HCT116 (cell line): Measurements from ENCODE around the gene PDC. TPM values are rescaled to one million over a fixed set of nuclear protein-coding genes. Genes with fewer than 3 reads are reported as not detected.

ENCODE experiments used
- ATAC-seq: fragments of 200-7000 bp; cut with Tn5 transposase; 2 replicates; pipeline ENCODE4 v1.9.1; 2020; ENCODE audit warnings: mild to moderate bottlenecking, moderate library complexity
- BruUV-seq: library from RNA; stranded (reverse); fragments of 400-500 nt; replicated peaks from 2 replicates; lab custom pipeline; 2021; lab: Mats Ljungman, UMichigan
- CTCF ChIA-PET: fragments of 300-600 bp; sonication (Branson Sonifier 250); formaldehyde crosslinking; loops from one replicate; lab custom pipeline; 2021; ENCODE audit warnings: antibody characterized with exemption; lab: Charles Lee
- POLR2A ChIA-PET: fragments of 300-600, 350-600 bp; sonication (Branson Sonifier 250); formaldehyde crosslinking; loops from one replicate; lab custom pipeline; 2021; ENCODE audit warnings: antibody characterized with exemption; lab: Charles Lee
- RAD21 ChIA-PET, 2 experiments: fragments of 300-600 bp; sonication (Branson Sonifier 250); formaldehyde crosslinking; loops; one replicate each; lab custom pipeline; 2023; ENCODE audit warnings: low total read pairs in 2 of 2; ENCODE audit not compliant: uncharacterized antibody in 2 of 2, unreplicated experiment in 2 of 2, low non-redundant PET in 1 of 2; lab: Charles Lee
- DNase-seq: peaks from one replicate; pipeline ENCODE4 v3.0.0-alpha.2; 2010; ENCODE audit warnings: low read depth, low spot score
- H2AFZ ChIP-seq: fragments of 200-600 bp; shearing (Covaris generic), sonication (generic); 2 replicates; pipeline ENCODE4 v1.6.1; 2017; ENCODE audit warnings: low read depth, mixed run types, mixed read lengths, antibody characterized with exemption, low read length; ENCODE audit not compliant: poor library complexity, severe bottlenecking
- H3K27ac ChIP-seq: 2 replicates; pipeline ENCODE4 v1.5.1; 2012; ENCODE audit warnings: low read depth, low read length
- H3K27me3 ChIP-seq: fragments of 200-600 bp; sonication (generic); 2 replicates; pipeline ENCODE4 v1.6.1; 2016; ENCODE audit warnings: mixed run types, low read length, mixed read lengths; ENCODE audit not compliant: insufficient read depth
- H3K36me3 ChIP-seq, 2 experiments: fragments of 200-500 bp in 1 of 2; fragments of 200-600 bp in 1 of 2; sonication (Bioruptor generic) in 1 of 2; sonication (generic) in 1 of 2; 2 replicates each; pipeline versions ENCODE4 v1.5.1 to v1.6.1; 2014 to 2016; ENCODE audit warnings: low read length in 2 of 2, inconsistent platforms in 1 of 2, mixed read lengths in 1 of 2, mixed run types in 1 of 2; ENCODE audit not compliant: insufficient read depth in 2 of 2, control insufficient read depth in 1 of 2
- H3K4me1 ChIP-seq, 2 experiments: fragments of 200-600 bp in 1 of 2; sonication (generic) in 1 of 2; 2 replicates each; pipeline versions ENCODE4 v1.5.1 to v1.6.1; 2012 to 2017; ENCODE audit warnings: low read length in 2 of 2, inconsistent platforms in 1 of 2, mild to moderate bottlenecking in 1 of 2, mixed read lengths in 1 of 2, mixed run types in 1 of 2, moderate library complexity in 1 of 2; ENCODE audit not compliant: insufficient read depth in 2 of 2, control insufficient read depth in 1 of 2
- H3K4me2 ChIP-seq: fragments of 200-600 bp; sonication (generic); 2 replicates; pipeline ENCODE4 v1.6.1; 2017; ENCODE audit warnings: mixed run types, low read length, mixed read lengths
- H3K4me3 ChIP-seq, 2 experiments: fragments of 200-600 bp in 1 of 2; sonication (generic) in 1 of 2; replicated peaks in 1 of 2; 2 replicates each; pipeline ENCODE4 v1.5.1; 2011 to 2016; ENCODE audit warnings: low read length in 2 of 2, control low read depth in 1 of 2, low read depth in 1 of 2, mild to moderate bottlenecking in 1 of 2, mixed read lengths in 1 of 2, mixed run types in 1 of 2
- H3K79me2 ChIP-seq: fragments of 200-600 bp; sonication (generic); 2 replicates; pipeline ENCODE4 v1.6.1; 2017; ENCODE audit warnings: mild to moderate bottlenecking, mixed run types, low read length, moderate library complexity, mixed read lengths; ENCODE audit not compliant: insufficient read depth
- H3K9ac ChIP-seq: fragments of 200-600 bp; sonication (generic); 2 replicates; pipeline ENCODE4 v1.6.1; 2016; ENCODE audit warnings: low read length, mixed read lengths
- H3K9me2 ChIP-seq: fragments of 200-600 bp; sonication (generic), shearing (Covaris generic); 2 replicates; pipeline ENCODE4 v1.6.1; 2017; ENCODE audit warnings: mixed run types, mild to moderate bottlenecking, moderate library complexity; ENCODE audit not compliant: insufficient read depth
- H3K9me3 ChIP-seq, 2 experiments: fragments of 200-500 bp in 1 of 2; fragments of 200-600 bp in 1 of 2; sonication (Bioruptor generic) in 1 of 2; sonication (generic) in 1 of 2; 2 replicates each; pipeline ENCODE4 v1.6.1; 2014 to 2017; ENCODE audit warnings: low read length in 2 of 2, mixed read lengths in 2 of 2, inconsistent platforms in 1 of 2, low read depth in 1 of 2, mild to moderate bottlenecking in 1 of 2, mixed run types in 1 of 2, moderate library complexity in 1 of 2; ENCODE audit not compliant: control insufficient read depth in 1 of 2, insufficient read depth in 1 of 2
- H4K20me1 ChIP-seq: fragments of 200-600 bp; sonication (generic), shearing (Covaris generic); 2 replicates; pipeline ENCODE4 v1.6.1; 2017; ENCODE audit warnings: mixed run types, mild to moderate bottlenecking, moderate library complexity; ENCODE audit not compliant: insufficient read depth
- ATF3 ChIP-seq: IDR thresholded peaks from 2 replicates; pipeline ENCODE4 v1.6.1; 2012
- CBX3 ChIP-seq: IDR thresholded peaks from 2 replicates; pipeline ENCODE4 v1.6.1; 2012; ENCODE audit warnings: low read depth
- CEBPB ChIP-seq: IDR thresholded peaks from 2 replicates; pipeline ENCODE4 v1.6.1; 2012; ENCODE audit warnings: low read depth
- EGR1 ChIP-seq: IDR thresholded peaks from 2 replicates; pipeline ENCODE4 v1.6.1; 2012; ENCODE audit warnings: low read depth
- ELF1 ChIP-seq: IDR thresholded peaks from 2 replicates; pipeline ENCODE4 v1.6.1; 2012; ENCODE audit warnings: low read depth, borderline replicate concordance
- EZH2 ChIP-seq: fragments of 200-600 bp; sonication (generic); IDR thresholded peaks from 2 replicates; pipeline ENCODE4 v1.6.1; 2017; ENCODE audit warnings: antibody characterized with exemption, mixed run types
- EZH2phosphoT487 ChIP-seq: fragments of 200-600 bp; IDR thresholded peaks from 2 replicates; pipeline ENCODE4 v1.6.1; 2018; ENCODE audit warnings: antibody characterized with exemption, borderline replicate concordance
- FOSL1 ChIP-seq: IDR thresholded peaks from 2 replicates; pipeline ENCODE4 v1.6.1; 2012; ENCODE audit warnings: low read depth
- JUND ChIP-seq: IDR thresholded peaks from 2 replicates; pipeline ENCODE4 v1.6.1; 2012
- POLR2A ChIP-seq: IDR thresholded peaks from 2 replicates; pipeline ENCODE4 v1.7.0; 2011; ENCODE audit warnings: borderline replicate concordance; ENCODE audit not compliant: insufficient read depth, insufficient read length; ENCODE audit errors: extremely low read depth
- RAD21 ChIP-seq: IDR thresholded peaks from 2 replicates; pipeline ENCODE4 v1.6.1; 2012; ENCODE audit warnings: low read depth, mild to moderate bottlenecking
- SIN3A ChIP-seq: IDR thresholded peaks from 2 replicates; pipeline ENCODE4 v1.6.1; 2012; ENCODE audit warnings: low read depth
- SRF ChIP-seq: IDR thresholded peaks from 2 replicates; pipeline ENCODE4 v1.6.1; 2012; ENCODE audit warnings: low read depth
- TCF7L2 ChIP-seq: IDR thresholded peaks from 2 replicates; pipeline ENCODE4 v1.7.0; 2011; ENCODE audit warnings: borderline replicate concordance, inconsistent platforms; ENCODE audit not compliant: insufficient read depth, insufficient read length; ENCODE audit errors: extremely low read depth
- YY1 ChIP-seq: IDR thresholded peaks from 2 replicates; pipeline ENCODE4 v1.6.1; 2011; ENCODE audit warnings: low read length, low read depth, moderate library complexity, mild to moderate bottlenecking; ENCODE audit not compliant: insufficient replicate concordance; ENCODE audit errors: extremely low read depth
- ZBTB33 ChIP-seq: IDR thresholded peaks from 2 replicates; pipeline ENCODE4 v1.6.1; 2011; ENCODE audit warnings: mild to moderate bottlenecking, low read length, moderate library complexity; ENCODE audit not compliant: insufficient replicate concordance; ENCODE audit errors: extremely low read depth
- ZFX ChIP-seq: fragments of 450-650 bp; IDR thresholded peaks from 2 replicates; pipeline ENCODE4 v1.6.1; 2017
- intact Hi-C: fragments of 100-400 bp; cut with micrococcal nuclease; formaldehyde crosslinking; loops from 2 replicates; pipeline ENCODE4 v1.10.0; 2022
- total RNA-seq: library from RNA; stranded (reverse); gene quantifications from one replicate; pipeline ENCODE4 v1.2.1, GENCODE V29; 2021; ENCODE audit not compliant: unreplicated experiment
- TF ChIP-seq, protein P1 (sequence below): IDR thresholded peaks from 2 replicates; pipeline ENCODE4 v1.6.1; 2012; ENCODE audit warnings: low read depth
- TF ChIP-seq, protein P2 (sequence below): IDR thresholded peaks from 2 replicates; pipeline ENCODE4 v1.6.1; 2012

PDC gene
- total RNA-seq, 1 experiment from 2014 or later: not detected

- intact Hi-C loops: no loop called here
- Histone ChIP-seq H3K4me1 (no peaks in the 10 kb centered on the region), H3K9ac (no peak overlapping the region), H3K27ac (no peak overlapping the region), H3K79me2 (no peaks in the 10 kb centered on the region), H3K27me3 (no peaks in the 10 kb centered on the region), H3K9me2 (no peaks in the 10 kb centered on the region), H3K4me2 (no peak overlapping the region), H2AFZ (no peak overlapping the region), H3K9me3 (no peaks in the 10 kb centered on the region), H4K20me1 (no peaks in the 10 kb centered on the region), H3K36me3 (no peaks in the 10 kb centered on the region), H3K4me3 (no peak overlapping the region)
- ChIA-PET POLR2A (no interaction called here), RAD21 (no interaction called here), CTCF (no interaction called here)
- ATAC-seq (no peak), DNase-seq (no peak)
- no peak for TF ChIP-seq POLR2A
- no peak for TF ChIP-seq CBX3
- TF ChIP-seq, protein P1, sequence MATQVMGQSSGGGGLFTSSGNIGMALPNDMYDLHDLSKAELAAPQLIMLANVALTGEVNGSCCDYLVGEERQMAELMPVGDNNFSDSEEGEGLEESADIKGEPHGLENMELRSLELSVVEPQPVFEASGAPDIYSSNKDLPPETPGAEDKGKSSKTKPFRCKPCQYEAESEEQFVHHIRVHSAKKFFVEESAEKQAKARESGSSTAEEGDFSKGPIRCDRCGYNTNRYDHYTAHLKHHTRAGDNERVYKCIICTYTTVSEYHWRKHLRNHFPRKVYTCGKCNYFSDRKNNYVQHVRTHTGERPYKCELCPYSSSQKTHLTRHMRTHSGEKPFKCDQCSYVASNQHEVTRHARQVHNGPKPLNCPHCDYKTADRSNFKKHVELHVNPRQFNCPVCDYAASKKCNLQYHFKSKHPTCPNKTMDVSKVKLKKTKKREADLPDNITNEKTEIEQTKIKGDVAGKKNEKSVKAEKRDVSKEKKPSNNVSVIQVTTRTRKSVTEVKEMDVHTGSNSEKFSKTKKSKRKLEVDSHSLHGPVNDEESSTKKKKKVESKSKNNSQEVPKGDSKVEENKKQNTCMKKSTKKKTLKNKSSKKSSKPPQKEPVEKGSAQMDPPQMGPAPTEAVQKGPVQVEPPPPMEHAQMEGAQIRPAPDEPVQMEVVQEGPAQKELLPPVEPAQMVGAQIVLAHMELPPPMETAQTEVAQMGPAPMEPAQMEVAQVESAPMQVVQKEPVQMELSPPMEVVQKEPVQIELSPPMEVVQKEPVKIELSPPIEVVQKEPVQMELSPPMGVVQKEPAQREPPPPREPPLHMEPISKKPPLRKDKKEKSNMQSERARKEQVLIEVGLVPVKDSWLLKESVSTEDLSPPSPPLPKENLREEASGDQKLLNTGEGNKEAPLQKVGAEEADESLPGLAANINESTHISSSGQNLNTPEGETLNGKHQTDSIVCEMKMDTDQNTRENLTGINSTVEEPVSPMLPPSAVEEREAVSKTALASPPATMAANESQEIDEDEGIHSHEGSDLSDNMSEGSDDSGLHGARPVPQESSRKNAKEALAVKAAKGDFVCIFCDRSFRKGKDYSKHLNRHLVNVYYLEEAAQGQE: no peak
- TF ChIP-seq EGR1: no peak
- no peak for TF ChIP-seq CEBPB
- no peak for TF ChIP-seq ZBTB33
- no peak for TF ChIP-seq ELF1
- TF ChIP-seq JUND: no peak
- TF ChIP-seq ZFX: no peak
- no peak for TF ChIP-seq EZH2
- TF ChIP-seq, protein P2, sequence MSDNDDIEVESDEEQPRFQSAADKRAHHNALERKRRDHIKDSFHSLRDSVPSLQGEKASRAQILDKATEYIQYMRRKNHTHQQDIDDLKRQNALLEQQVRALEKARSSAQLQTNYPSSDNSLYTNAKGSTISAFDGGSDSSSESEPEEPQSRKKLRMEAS: no peak
- TF ChIP-seq TCF7L2: no peak
- TF ChIP-seq YY1: no peak
- TF ChIP-seq SRF: no peak
- TF ChIP-seq SIN3A: no peak
- TF ChIP-seq FOSL1: no peak
- no peak for TF ChIP-seq ATF3
- TF ChIP-seq RAD21: no peak
- no peak for TF ChIP-seq EZH2phosphoT487
- BruUV-seq: no TSS peak
These were observed 13.3 kb upstream of the PDC start for GRCh38 chr1:186474208-186474607.
